Esophagus squamous epithelium (tissue), 4 donors: Measurements from ENCODE around the gene ASCL2.

Experiments used
- CTCF ChIP-seq, 6 experiments: fragments of 450-650 bp in 4 of 6; fragments of 200-600 bp in 2 of 6; sonication (generic) in 2 of 6; IDR thresholded peaks; one replicate each; pipeline ENCODE4 v1.5.1; 2016 to 2019; ENCODE audit warnings: antibody characterized with exemption in 6 of 6, mild to moderate bottlenecking in 4 of 6, moderate library complexity in 4 of 6
- POLR2A ChIP-seq, 4 donors: fragments of 450-650 bp; IDR thresholded peaks; one replicate each; pipeline ENCODE4 v1.6.1; 2017; ENCODE audit warnings: antibody characterized with exemption in 4 of 4, mild to moderate bottlenecking in 4 of 4, moderate library complexity in 3 of 4

- no peak for TF ChIP-seq CTCF (IDR thresholded peaks at IDR 0.05)
- TF ChIP-seq POLR2A (IDR thresholded peaks at IDR 0.05): no peak
Observed at GRCh38 chr11:2237457-2238238, 32.7 kb downstream of the ASCL2 start.
